HCT116 (cell line): ENCODE measurements around the gene CYB5R3.
"Not testable (repeated sequence)": the region's sequence is repeated elsewhere in the genome, so short reads cannot be mapped to it uniquely, and the experiment has no call there.

Experiments
- ATF3 ChIP-seq: IDR thresholded peaks from 2 replicates; pipeline ENCODE4 v1.6.1; 2012
- CTCF ChIP-seq, 3 experiments: fragments of 200-600 bp in 1 of 3; sonication (generic) in 1 of 3; IDR thresholded peaks in 2 of 3; conservative IDR thresholded peaks in 1 of 3; 2 replicates each; pipeline ENCODE4 v1.5.1; 2012 to 2017; ENCODE audit warnings: low read depth in 2 of 3, low read length in 2 of 3, antibody characterized with exemption in 1 of 3, borderline replicate concordance in 1 of 3, control low read depth in 1 of 3, mild to moderate bottlenecking in 1 of 3, mixed read lengths in 1 of 3, mixed run types in 1 of 3, moderate library complexity in 1 of 3; ENCODE audit not compliant: insufficient read depth in 1 of 3
- EZH2 ChIP-seq: fragments of 200-600 bp; sonication (generic); IDR thresholded peaks from 2 replicates; pipeline ENCODE4 v1.6.1; 2017; ENCODE audit warnings: antibody characterized with exemption, mixed run types
- JUND ChIP-seq: IDR thresholded peaks from 2 replicates; pipeline ENCODE4 v1.6.1; 2012
- POLR2A ChIP-seq: IDR thresholded peaks from 2 replicates; pipeline ENCODE4 v1.7.0; 2011; ENCODE audit warnings: borderline replicate concordance; ENCODE audit not compliant: insufficient read depth, insufficient read length; ENCODE audit errors: extremely low read depth
- POLR2AphosphoS5 ChIP-seq: IDR thresholded peaks from 2 replicates; pipeline ENCODE4 v1.6.1; 2011; ENCODE audit warnings: mild to moderate bottlenecking, low read depth, low read length, moderate library complexity
- REST ChIP-seq: IDR thresholded peaks from 2 replicates; pipeline ENCODE4 v1.6.1; 2012; ENCODE audit warnings: low read depth
- SIN3A ChIP-seq: IDR thresholded peaks from 2 replicates; pipeline ENCODE4 v1.6.1; 2012; ENCODE audit warnings: low read depth
- TCF7L2 ChIP-seq: IDR thresholded peaks from 2 replicates; pipeline ENCODE4 v1.7.0; 2011; ENCODE audit warnings: borderline replicate concordance, inconsistent platforms; ENCODE audit not compliant: insufficient read depth, insufficient read length; ENCODE audit errors: extremely low read depth
- ZBTB33 ChIP-seq: IDR thresholded peaks from 2 replicates; pipeline ENCODE4 v1.6.1; 2011; ENCODE audit warnings: mild to moderate bottlenecking, low read length, moderate library complexity; ENCODE audit not compliant: insufficient replicate concordance; ENCODE audit errors: extremely low read depth

GRCh38 chr22:42570580-42570979, 78.6 kb downstream of the CYB5R3 start:
- TF ChIP-seq REST; CTCF (IDR thresholded peaks at IDR 0.05 in 2 of 3, conservative IDR thresholded peaks at IDR 0.05 in 1 of 3; ENCODE audit: borderline replicate concordance in 1 of 3, insufficient read depth in 1 of 3, low read depth in 2 of 3, low read length in 2 of 3); POLR2AphosphoS5; TCF7L2; EZH2; ZBTB33; ATF3; POLR2A; SIN3A; JUND: not testable (repeated sequence)
